ENCODE results near the gene DCAF16.

Gene DCAF16

GRCh38 chr4:17814140-17814539 is 3.6 kb upstream of the DCAF16 start:
- no peak overlapping the region for H3K4me3 ChIP-seq (IDR thresholded peaks at IDR 0.05; ENCODE audit: insufficient read depth, low read depth, low read length)
- no peaks in the 10 kb centered on the region for H4K20me1 ChIP-seq (ENCODE audit: insufficient read depth)
- no peaks in the 10 kb centered on the region for H3K27me3 ChIP-seq (ENCODE audit: insufficient read depth, low read depth)
- no peak overlapping the region for H2AFZ ChIP-seq (ENCODE audit: low read depth)
- H3K36me3 ChIP-seq (ENCODE audit: insufficient read depth): no peaks in the 10 kb centered on the region; the same call in 1 of the 2 replicates
- H3K79me2 ChIP-seq (ENCODE audit: insufficient read depth, low read depth): peaks cover 82% of the 10 kb centered on the region
- no peak overlapping the region for H3K4me2 ChIP-seq
- H3K4me1 ChIP-seq (ENCODE audit: low read depth, poor library complexity, severe bottlenecking): peaks cover 22% of the 10 kb centered on the region
- TF ChIP-seq CTCF (conservative IDR thresholded peaks at IDR 0.05; ENCODE audit: low read depth, low read length): no peak
- no peak overlapping the region for H3K27ac ChIP-seq
- H3K9ac ChIP-seq: no peak overlapping the region

- no peaks in the 10 kb centered on the region; the same call in 1 of the 2 replicates for H3K36me3 ChIP-seq (ENCODE audit: insufficient read depth)
- peaks cover 4% of the 10 kb centered on the region; the same call in 1 of the 2 replicates for H4K20me1 ChIP-seq (ENCODE audit: insufficient read depth)
- H2AFZ ChIP-seq (ENCODE audit: low read depth): no peak overlapping the region
- H3K4me3 ChIP-seq (IDR thresholded peaks at IDR 0.05; ENCODE audit: insufficient read depth, low read depth, low read length): no peak overlapping the region
- no peaks in the 10 kb centered on the region for H3K27me3 ChIP-seq (ENCODE audit: insufficient read depth, low read depth)
- no peak overlapping the region for H3K27ac ChIP-seq
- peaks cover 28% of the 10 kb centered on the region for H3K4me1 ChIP-seq (ENCODE audit: low read depth, poor library complexity, severe bottlenecking)
- peaks cover 83% of the 10 kb centered on the region for H3K79me2 ChIP-seq (ENCODE audit: insufficient read depth, low read depth)
- peak overlapping the region; percentile 90; the same call in 1 of the 2 replicates for H3K9ac ChIP-seq
- TF ChIP-seq CTCF (conservative IDR thresholded peaks at IDR 0.05; ENCODE audit: low read depth, low read length): no peak
- H3K4me2 ChIP-seq: peak overlapping the region; percentile 64
Observed at GRCh38 chr4:17812801-17813200, 2.2 kb upstream of the DCAF16 start.

- no peaks in the 10 kb centered on the region; the same call in 1 of the 2 replicates for H3K36me3 ChIP-seq (ENCODE audit: insufficient read depth)
- peaks cover 35% of the 10 kb centered on the region for H3K4me1 ChIP-seq (ENCODE audit: low read depth, poor library complexity, severe bottlenecking)
- peak overlapping the region; percentile 90; the same call in 1 of the 2 replicates for H3K9ac ChIP-seq
- TF ChIP-seq CTCF (conservative IDR thresholded peaks at IDR 0.05; ENCODE audit: low read depth, low read length): no peak
- H3K79me2 ChIP-seq (ENCODE audit: insufficient read depth, low read depth): peaks cover 87% of the 10 kb centered on the region
- H4K20me1 ChIP-seq (ENCODE audit: insufficient read depth): peaks cover 6% of the 10 kb centered on the region; the same call in 1 of the 2 replicates
- H3K4me3 ChIP-seq (IDR thresholded peaks at IDR 0.05; ENCODE audit: insufficient read depth, low read depth, low read length): no peak overlapping the region
- peak overlapping the region; percentile 64 for H3K4me2 ChIP-seq
- no peak overlapping the region for H2AFZ ChIP-seq (ENCODE audit: low read depth)
- H3K27me3 ChIP-seq (ENCODE audit: insufficient read depth, low read depth): no peaks in the 10 kb centered on the region
- peak overlapping the region; percentile 94; the same call in 1 of the 2 replicates for H3K27ac ChIP-seq
Observed at GRCh38 chr4:17812125-17812524, 1.6 kb upstream of the DCAF16 start.

GRCh38 chr4:17811078-17811603 is 584 bp upstream of the DCAF16 start:
- Histone ChIP-seq H4K20me1 (ENCODE audit: insufficient read depth) (peaks cover 13% of the 10 kb centered on the region), H3K4me1 (ENCODE audit: low read depth, poor library complexity, severe bottlenecking) (peaks cover 45% of the 10 kb centered on the region), H3K36me3 (ENCODE audit: insufficient read depth) (no peaks in the 10 kb centered on the region; the same call in 1 of the 2 replicates), H3K4me3 (IDR thresholded peaks at IDR 0.05; ENCODE audit: insufficient read depth, low read depth, low read length) (peak overlapping the region; percentile 12), H3K27me3 (ENCODE audit: insufficient read depth, low read depth) (no peaks in the 10 kb centered on the region), H3K79me2 (ENCODE audit: insufficient read depth, low read depth) (peaks cover 93% of the 10 kb centered on the region), H3K9ac (peak overlapping the region; percentile 90), H3K4me2 (peak overlapping the region; percentile 64; the same call in 1 of the 2 replicates), H3K27ac (peak overlapping the region; percentile 94), H2AFZ (ENCODE audit: low read depth) (peak overlapping the region; percentile 30)
- no peak for TF ChIP-seq CTCF (conservative IDR thresholded peaks at IDR 0.05; ENCODE audit: low read depth, low read length)
